BE2C (cell line): ENCODE measurements around the gene RGS7BP.

Experiments
- DNase-seq: peaks from one replicate; pipeline ENCODE4 v3.0.0-alpha.2; 2020
- H3K27me3 ChIP-seq: fragments of 250-450 bp; sonication (Bioruptor Pico); 2 replicates; pipeline ENCODE4 v1.5.1; 2020; ENCODE audit warnings: mild to moderate bottlenecking
- H3K36me3 ChIP-seq: fragments of 250-450 bp; sonication (Bioruptor Pico); 2 replicates; pipeline ENCODE4 v1.5.1; 2020; ENCODE audit warnings: mild to moderate bottlenecking
- H3K4me1 ChIP-seq: fragments of 250-450 bp; sonication (Bioruptor Pico); 2 replicates; pipeline ENCODE4 v1.5.1; 2020
- H3K4me3 ChIP-seq: 2 replicates; pipeline ENCODE4 v1.5.1; 2011; ENCODE audit warnings: low read depth, low read length
- H3K9me3 ChIP-seq: fragments of 250-450 bp; sonication (Bioruptor Pico); 2 replicates; pipeline ENCODE4 v1.5.1; 2020
- CTCF ChIP-seq: IDR thresholded peaks from 2 replicates; pipeline ENCODE4 v1.5.1; 2012; ENCODE audit warnings: mild to moderate bottlenecking, low read depth, low read length

Gene RGS7BP

GRCh38 chr5:64606926-64607325 lies 101.1 kb downstream of the RGS7BP start:
- Histone ChIP-seq H3K9me3 (no peaks in the 10 kb centered on the region), H3K4me1 (no peaks in the 10 kb centered on the region), H3K27me3 (peaks cover under 1% of the 10 kb centered on the region; the same call in 1 of the 2 replicates), H3K4me3 (no peak overlapping the region), H3K36me3 (no peaks in the 10 kb centered on the region)
- TF ChIP-seq CTCF, result no peak
- DNase-seq, result no peak

GRCh38 chr5:64612344-64612961 lies 106.6 kb downstream of the RGS7BP start:
- Histone ChIP-seq H3K27me3 (no peaks in the 10 kb centered on the region), H3K4me1 (no peaks in the 10 kb centered on the region), H3K36me3 (no peaks in the 10 kb centered on the region), H3K4me3 (no peak overlapping the region), H3K9me3 (no peaks in the 10 kb centered on the region)
- TF ChIP-seq CTCF, result peak; percentile 89
- DNase-seq, result peak; percentile 46

GRCh38 chr5:64615895-64616294 lies 110.1 kb downstream of the RGS7BP start:
- no peak for DNase-seq
- TF ChIP-seq CTCF, result no peak

GRCh38 chr5:64619609-64620008 lies 113.8 kb downstream of the RGS7BP start:
- no peaks in the 10 kb centered on the region for H3K9me3 ChIP-seq
- TF ChIP-seq CTCF, result no peak
- DNase-seq, result no peak

More at GRCh38 chr5:64615895-64616294, 110.1 kb downstream of the RGS7BP start:
- Histone ChIP-seq H3K4me3 (no peak overlapping the region), H3K4me1 (no peaks in the 10 kb centered on the region), H3K27me3 (no peaks in the 10 kb centered on the region), H3K36me3 (no peaks in the 10 kb centered on the region), H3K9me3 (no peaks in the 10 kb centered on the region)

GRCh38 chr5:64622991-64623390 lies 117.2 kb downstream of the RGS7BP start:
- no peaks in the 10 kb centered on the region for H3K4me1 ChIP-seq
- TF ChIP-seq CTCF, result no peak
- no peaks in the 10 kb centered on the region for H3K9me3 ChIP-seq
- DNase-seq, result no peak
- peaks cover 3% of the 10 kb centered on the region; the same call in 1 of the 2 replicates for H3K27me3 ChIP-seq
- H3K36me3 ChIP-seq, result no peaks in the 10 kb centered on the region
- H3K4me3 ChIP-seq, result no peak overlapping the region

More at GRCh38 chr5:64619609-64620008, 113.8 kb downstream of the RGS7BP start:
- Histone ChIP-seq H3K27me3 (peaks cover 3% of the 10 kb centered on the region; the same call in 1 of the 2 replicates), H3K4me1 (no peaks in the 10 kb centered on the region), H3K4me3 (no peak overlapping the region), H3K36me3 (no peaks in the 10 kb centered on the region)

- H3K9me3 ChIP-seq, result no peaks in the 10 kb centered on the region
- H3K4me3 ChIP-seq, result no peak overlapping the region
- H3K4me1 ChIP-seq, result no peaks in the 10 kb centered on the region
- H3K36me3 ChIP-seq, result no peaks in the 10 kb centered on the region
- H3K27me3 ChIP-seq, result peaks cover 3% of the 10 kb centered on the region
- TF ChIP-seq CTCF, result no peak
- DNase-seq, result no peak
These were observed 119.9 kb downstream of the RGS7BP start for GRCh38 chr5:64625678-64626077.
